Astrocyte (in vitro differentiated cells and primary cell): ENCODE results near the gene UBASH3A. TPM values are rescaled to one million over a fixed set of nuclear protein-coding genes. Genes with fewer than 3 reads are reported as not detected.

Experiments
- DNase-seq: peaks from one replicate; pipeline ENCODE4 v3.0.0-alpha.2; 2010; ENCODE audit warnings: low read depth
- FAIRE-seq: peaks from 2 replicates; lab custom pipeline; 2011; peaks lifted over from hg19 to GRCh38; lab: Jason Lieb, UNC
- H2AFZ ChIP-seq: 2 replicates; pipeline ENCODE4 v1.6.0; 2012; ENCODE audit warnings: low read depth, low read length, inconsistent platforms
- H3K27ac ChIP-seq: 2 replicates; pipeline ENCODE4 v1.5.1; 2011; ENCODE audit warnings: low read depth, low read length, inconsistent platforms
- H3K27me3 ChIP-seq: 2 replicates; pipeline ENCODE4 v1.6.0; 2011; ENCODE audit warnings: low read length, inconsistent platforms; ENCODE audit not compliant: insufficient read depth
- H3K36me3 ChIP-seq: 2 replicates; pipeline ENCODE4 v1.5.1; 2011; ENCODE audit warnings: low read length, inconsistent platforms; ENCODE audit not compliant: insufficient read depth
- H3K4me1 ChIP-seq: 2 replicates; pipeline ENCODE4 v1.5.1; 2011; ENCODE audit warnings: low read length, inconsistent platforms; ENCODE audit not compliant: insufficient read depth
- H3K4me2 ChIP-seq: 2 replicates; pipeline ENCODE4 v1.6.0; 2012; ENCODE audit warnings: low read length, inconsistent platforms
- H3K4me3 ChIP-seq: 2 replicates; pipeline ENCODE4 v1.5.1; 2011; ENCODE audit warnings: low read depth, mild to moderate bottlenecking, low read length, inconsistent platforms; ENCODE audit not compliant: insufficient read depth
- H3K79me2 ChIP-seq: 2 replicates; pipeline ENCODE4 v1.6.0; 2012; ENCODE audit warnings: mild to moderate bottlenecking, low read length, inconsistent platforms; ENCODE audit not compliant: insufficient read depth
- H3K9ac ChIP-seq: 2 replicates; pipeline ENCODE4 v1.6.0; 2012; ENCODE audit warnings: mild to moderate bottlenecking, low read length, inconsistent platforms
- H3K9me3 ChIP-seq: 2 replicates; pipeline ENCODE4 v1.5.1; 2012; ENCODE audit warnings: low read depth, mild to moderate bottlenecking, low read length, inconsistent platforms; ENCODE audit not compliant: insufficient read depth
- H4K20me1 ChIP-seq: 2 replicates; pipeline ENCODE4 v1.6.0; 2012; ENCODE audit warnings: low read length, inconsistent platforms; ENCODE audit not compliant: insufficient read depth
- H3K27ac Mint-ChIP-seq: one replicate; pipeline ENCODE4 v1.8.0; 2021; ENCODE audit warnings: mild to moderate bottlenecking, mixed read lengths; ENCODE audit not compliant: unreplicated experiment
- H3K27me3 Mint-ChIP-seq: one replicate; pipeline ENCODE4 v1.8.0; 2021; ENCODE audit warnings: low read depth, mixed read lengths; ENCODE audit not compliant: unreplicated experiment
- H3K36me3 Mint-ChIP-seq: one replicate; pipeline ENCODE4 v1.8.0; 2021; ENCODE audit warnings: low read depth, mixed read lengths; ENCODE audit not compliant: unreplicated experiment
- H3K4me1 Mint-ChIP-seq: one replicate; pipeline ENCODE4 v1.8.0; 2021; ENCODE audit warnings: low read depth, mixed read lengths; ENCODE audit not compliant: unreplicated experiment
- H3K4me3 Mint-ChIP-seq: one replicate; pipeline ENCODE4 v1.8.0; 2021; ENCODE audit warnings: mild to moderate bottlenecking, moderate library complexity, mixed read lengths; ENCODE audit not compliant: unreplicated experiment
- H3K9me3 Mint-ChIP-seq: one replicate; pipeline ENCODE4 v1.8.0; 2021; ENCODE audit warnings: mild to moderate bottlenecking, mixed read lengths; ENCODE audit not compliant: unreplicated experiment
- EZH2 ChIP-seq: IDR thresholded peaks from 2 replicates; pipeline ENCODE4 v1.6.1; 2012; ENCODE audit warnings: mild to moderate bottlenecking, low read length, inconsistent platforms; ENCODE audit not compliant: insufficient read depth
- total RNA-seq: library from RNA; stranded (reverse); gene quantifications from 2 replicates; pipeline ENCODE4 v1.2.1, GENCODE V29; 2021
- TF ChIP-seq, protein P1 (sequence below): IDR thresholded peaks from 2 replicates; pipeline ENCODE4 v1.5.1; 2011; ENCODE audit warnings: low read depth, mild to moderate bottlenecking, inconsistent platforms, low read length, moderate library complexity; ENCODE audit not compliant: insufficient read depth

The UBASH3A gene
- total RNA-seq, 1 donor from 2014 or later: not detected

DNA sequence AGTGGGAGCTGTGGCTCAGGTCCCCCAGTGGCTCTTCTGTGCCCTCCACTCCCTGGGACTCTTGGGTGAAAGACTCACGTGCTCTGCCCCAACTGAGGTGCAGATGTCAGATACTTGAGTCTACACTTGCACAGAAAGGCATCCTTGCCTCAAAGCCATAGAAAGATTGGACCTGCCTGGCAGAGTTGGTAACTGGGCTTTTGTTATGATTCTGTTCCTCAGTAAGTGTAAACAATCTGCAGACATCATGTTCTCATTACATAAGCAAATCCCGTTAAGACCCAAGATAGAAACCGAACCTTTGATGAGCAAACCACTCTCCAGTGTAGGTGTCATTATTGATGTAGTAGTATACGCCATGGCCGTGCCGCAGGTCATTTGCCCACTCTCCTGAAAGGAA is 82.4 kb downstream of the UBASH3A start:
- DNase-seq (no peak), FAIRE-seq (no peak)
- no peak overlapping the region for H3K4me3 ChIP-seq
- no peak overlapping the region for H2AFZ ChIP-seq
- no peaks in the 10 kb centered on the region for H3K36me3 Mint-ChIP-seq
- no peak overlapping the region for H3K4me3 Mint-ChIP-seq
- no peaks in the 10 kb centered on the region for H3K9me3 ChIP-seq
- no peak overlapping the region for H3K27ac Mint-ChIP-seq
- H3K27me3 ChIP-seq: peaks cover 16% of the 10 kb centered on the region
- no peaks in the 10 kb centered on the region for H3K79me2 ChIP-seq
- H3K27ac ChIP-seq: no peak overlapping the region
- H3K27me3 Mint-ChIP-seq: peaks cover 26% of the 10 kb centered on the region
- H3K36me3 ChIP-seq: no peaks in the 10 kb centered on the region
- no peak overlapping the region for H3K4me2 ChIP-seq
- no peak overlapping the region for H3K9ac ChIP-seq
- no peaks in the 10 kb centered on the region for H3K4me1 Mint-ChIP-seq
- TF ChIP-seq, protein P1, sequence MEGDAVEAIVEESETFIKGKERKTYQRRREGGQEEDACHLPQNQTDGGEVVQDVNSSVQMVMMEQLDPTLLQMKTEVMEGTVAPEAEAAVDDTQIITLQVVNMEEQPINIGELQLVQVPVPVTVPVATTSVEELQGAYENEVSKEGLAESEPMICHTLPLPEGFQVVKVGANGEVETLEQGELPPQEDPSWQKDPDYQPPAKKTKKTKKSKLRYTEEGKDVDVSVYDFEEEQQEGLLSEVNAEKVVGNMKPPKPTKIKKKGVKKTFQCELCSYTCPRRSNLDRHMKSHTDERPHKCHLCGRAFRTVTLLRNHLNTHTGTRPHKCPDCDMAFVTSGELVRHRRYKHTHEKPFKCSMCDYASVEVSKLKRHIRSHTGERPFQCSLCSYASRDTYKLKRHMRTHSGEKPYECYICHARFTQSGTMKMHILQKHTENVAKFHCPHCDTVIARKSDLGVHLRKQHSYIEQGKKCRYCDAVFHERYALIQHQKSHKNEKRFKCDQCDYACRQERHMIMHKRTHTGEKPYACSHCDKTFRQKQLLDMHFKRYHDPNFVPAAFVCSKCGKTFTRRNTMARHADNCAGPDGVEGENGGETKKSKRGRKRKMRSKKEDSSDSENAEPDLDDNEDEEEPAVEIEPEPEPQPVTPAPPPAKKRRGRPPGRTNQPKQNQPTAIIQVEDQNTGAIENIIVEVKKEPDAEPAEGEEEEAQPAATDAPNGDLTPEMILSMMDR: no peak
- no peak for TF ChIP-seq EZH2
- no peaks in the 10 kb centered on the region for H3K4me1 ChIP-seq
- no peaks in the 10 kb centered on the region for H4K20me1 ChIP-seq
- peaks cover 2% of the 10 kb centered on the region for H3K9me3 Mint-ChIP-seq

DNA sequence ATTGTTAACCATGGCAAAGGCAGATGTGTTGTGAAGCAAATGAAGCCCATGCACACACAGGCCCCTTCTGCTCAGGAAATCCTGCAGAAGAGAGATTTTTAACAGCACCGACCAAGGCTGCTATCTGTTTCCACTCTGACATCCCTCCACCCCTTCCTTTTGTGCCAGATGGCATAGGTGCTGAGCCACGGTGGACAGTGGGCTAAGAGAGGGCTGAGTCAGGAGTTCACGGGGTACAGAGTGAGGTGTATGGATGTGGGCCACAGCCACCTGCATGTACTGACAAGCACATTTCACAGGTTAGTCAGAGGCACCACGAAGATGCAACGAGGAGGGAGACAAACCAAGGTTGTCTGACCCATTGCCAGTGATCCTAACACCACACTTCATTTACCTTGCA is 82.8 kb downstream of the UBASH3A start:
- peaks cover 16% of the 10 kb centered on the region for H3K27me3 ChIP-seq
- no peaks in the 10 kb centered on the region for H3K79me2 ChIP-seq
- H3K9me3 Mint-ChIP-seq: peaks cover 3% of the 10 kb centered on the region
- H3K4me3 Mint-ChIP-seq: no peak overlapping the region
- DNase-seq (no peak), FAIRE-seq (no peak)
- no peaks in the 10 kb centered on the region for H4K20me1 ChIP-seq
- H3K4me1 ChIP-seq: no peaks in the 10 kb centered on the region
- H3K9me3 ChIP-seq: no peaks in the 10 kb centered on the region
- no peak overlapping the region for H3K27ac Mint-ChIP-seq
- no peaks in the 10 kb centered on the region for H3K36me3 Mint-ChIP-seq
- no peak overlapping the region for H2AFZ ChIP-seq
- no peak overlapping the region for H3K4me3 ChIP-seq
- no peak overlapping the region for H3K4me2 ChIP-seq
- H3K4me1 Mint-ChIP-seq: no peaks in the 10 kb centered on the region
- no peak overlapping the region for H3K27ac ChIP-seq
- peaks cover 27% of the 10 kb centered on the region for H3K27me3 Mint-ChIP-seq
- no peaks in the 10 kb centered on the region for H3K36me3 ChIP-seq
- H3K9ac ChIP-seq: no peak overlapping the region
- TF ChIP-seq, protein P1: no peak
- TF ChIP-seq EZH2: no peak

DNA sequence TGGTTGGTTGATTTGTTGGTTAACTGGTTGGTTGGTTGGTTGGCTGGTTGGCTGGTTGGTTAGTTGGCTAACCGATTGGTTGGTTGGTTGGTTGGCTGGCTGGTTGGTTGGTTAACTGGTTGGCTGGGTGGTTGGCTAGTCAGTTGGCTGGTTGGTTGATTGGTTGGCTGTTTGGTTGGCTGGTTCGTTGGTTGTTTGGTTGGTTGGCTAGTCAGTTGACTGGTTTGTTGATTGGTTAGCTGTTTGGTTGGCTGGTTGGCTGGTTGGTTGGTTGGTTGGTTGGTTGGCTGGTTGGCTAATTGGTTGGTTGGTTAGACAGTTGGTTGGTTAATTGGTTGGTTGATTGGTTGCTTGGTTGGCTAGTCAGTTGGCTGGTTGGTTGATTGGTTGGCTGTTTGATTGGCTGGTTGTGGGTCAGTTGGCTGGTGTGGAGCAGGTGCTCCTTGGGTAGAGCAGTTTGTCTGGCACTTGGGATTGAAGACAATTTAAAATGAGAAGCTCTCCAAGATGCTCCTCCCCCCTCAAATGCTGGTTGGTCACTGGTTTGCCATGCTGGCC is 85.4 kb downstream of the UBASH3A start:
- no peaks in the 10 kb centered on the region for H3K4me1 Mint-ChIP-seq
- Histone ChIP-seq H4K20me1 (no peaks in the 10 kb centered on the region), H2AFZ (no peak overlapping the region), H3K4me3 (no peak overlapping the region), H3K27ac (no peak overlapping the region), H3K36me3 (no peaks in the 10 kb centered on the region), H3K4me1 (no peaks in the 10 kb centered on the region), H3K4me2 (no peak overlapping the region), H3K9me3 (no peaks in the 10 kb centered on the region), H3K27me3 (peaks cover 12% of the 10 kb centered on the region), H3K79me2 (no peaks in the 10 kb centered on the region), H3K9ac (no peak overlapping the region)
- FAIRE-seq: no peak
- H3K9me3 Mint-ChIP-seq: peaks cover 3% of the 10 kb centered on the region
- no peak overlapping the region for H3K27ac Mint-ChIP-seq
- no peak for TF ChIP-seq EZH2
- TF ChIP-seq, protein P1: no peak
- H3K36me3 Mint-ChIP-seq: no peaks in the 10 kb centered on the region
- no peak overlapping the region for H3K4me3 Mint-ChIP-seq
- no peak for DNase-seq
- peaks cover 27% of the 10 kb centered on the region for H3K27me3 Mint-ChIP-seq
